SW 1271 (cell line): Measurements from ENCODE around the gene CDH23.

Experiments
- DNase-seq, 2 experiments: peaks; one replicate each; lab custom pipeline; 2025; lab: John Stamatoyannopoulos, UW

CDH23 gene

GRCh38 chr10:71744897-71745663 lies 348.4 kb downstream of the CDH23 start:
- DNase-seq, result no peak

GRCh38 chr10:71745664-71746250 lies 349.0 kb downstream of the CDH23 start:
- no peak for DNase-seq

- DNase-seq, result no peak
These were observed 349.8 kb downstream of the CDH23 start for GRCh38 chr10:71746344-71747037.

- DNase-seq, result no peak
These were observed 350.4 kb downstream of the CDH23 start for GRCh38 chr10:71747039-71747531.

GRCh38 chr10:71747551-71748523 lies 351.1 kb downstream of the CDH23 start:
- no peak for DNase-seq

- DNase-seq, result no peak
These were observed 352.0 kb downstream of the CDH23 start for GRCh38 chr10:71748671-71749191.

GRCh38 chr10:71749396-71749795 lies 352.7 kb downstream of the CDH23 start:
- no peak for DNase-seq

GRCh38 chr10:71750124-71750841 lies 353.6 kb downstream of the CDH23 start:
- DNase-seq, result no peak

DNA sequence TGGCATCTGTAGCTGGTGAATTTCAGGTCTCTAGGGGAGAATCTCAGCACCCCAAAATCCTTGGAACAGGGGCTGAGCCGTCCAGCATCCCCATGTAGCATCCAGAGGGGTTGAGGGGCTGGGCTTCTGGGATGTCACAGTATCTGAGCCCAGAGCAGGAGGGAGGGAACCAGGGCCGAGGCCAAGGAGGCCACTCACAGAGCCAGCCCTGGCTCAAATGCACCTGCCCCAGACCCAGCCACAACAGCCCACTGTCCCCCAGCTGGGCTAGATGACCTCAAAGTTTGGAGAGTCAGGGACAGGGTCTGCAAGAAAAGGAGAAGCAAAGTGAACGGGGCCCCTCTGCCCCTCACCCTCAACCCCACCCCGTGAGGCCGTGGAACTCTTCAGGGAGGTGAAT lies 354.3 kb downstream of the CDH23 start:
- no peak for DNase-seq

DNA sequence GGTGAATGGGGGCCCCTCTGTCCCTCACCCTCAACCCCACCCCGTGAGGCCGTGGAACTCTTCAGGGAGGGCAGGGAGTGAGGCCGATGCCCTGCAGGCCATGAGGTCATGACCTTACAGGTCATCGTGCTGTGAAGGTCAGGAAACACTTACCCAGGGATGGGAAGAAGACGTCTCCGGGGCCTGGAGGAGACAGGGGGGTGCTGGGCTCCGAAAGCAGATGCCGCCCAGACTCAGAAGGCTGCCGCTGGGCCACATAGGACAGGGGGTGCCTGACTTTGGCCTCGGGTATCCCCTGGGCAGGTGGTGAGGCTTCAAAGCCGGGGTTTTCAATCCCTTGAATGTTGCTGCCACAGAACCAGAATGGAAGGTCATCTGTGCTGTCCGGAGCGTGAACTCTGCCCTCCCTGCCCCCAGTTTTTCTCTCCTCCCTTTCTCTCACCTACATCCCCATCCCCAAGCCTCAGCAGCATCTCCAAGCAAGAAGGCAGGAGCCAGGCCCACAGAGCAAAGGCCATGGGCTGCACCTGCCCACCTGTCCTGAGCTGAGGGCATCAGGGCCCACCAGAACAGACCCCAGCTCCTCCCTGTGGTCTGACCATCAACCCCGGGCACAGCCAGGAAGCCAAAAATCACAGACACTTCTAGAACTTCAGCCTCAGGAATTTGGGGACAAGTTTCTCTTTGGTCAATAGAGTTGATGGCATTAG lies 354.9 kb downstream of the CDH23 start:
- DNase-seq, result no peak

DNA sequence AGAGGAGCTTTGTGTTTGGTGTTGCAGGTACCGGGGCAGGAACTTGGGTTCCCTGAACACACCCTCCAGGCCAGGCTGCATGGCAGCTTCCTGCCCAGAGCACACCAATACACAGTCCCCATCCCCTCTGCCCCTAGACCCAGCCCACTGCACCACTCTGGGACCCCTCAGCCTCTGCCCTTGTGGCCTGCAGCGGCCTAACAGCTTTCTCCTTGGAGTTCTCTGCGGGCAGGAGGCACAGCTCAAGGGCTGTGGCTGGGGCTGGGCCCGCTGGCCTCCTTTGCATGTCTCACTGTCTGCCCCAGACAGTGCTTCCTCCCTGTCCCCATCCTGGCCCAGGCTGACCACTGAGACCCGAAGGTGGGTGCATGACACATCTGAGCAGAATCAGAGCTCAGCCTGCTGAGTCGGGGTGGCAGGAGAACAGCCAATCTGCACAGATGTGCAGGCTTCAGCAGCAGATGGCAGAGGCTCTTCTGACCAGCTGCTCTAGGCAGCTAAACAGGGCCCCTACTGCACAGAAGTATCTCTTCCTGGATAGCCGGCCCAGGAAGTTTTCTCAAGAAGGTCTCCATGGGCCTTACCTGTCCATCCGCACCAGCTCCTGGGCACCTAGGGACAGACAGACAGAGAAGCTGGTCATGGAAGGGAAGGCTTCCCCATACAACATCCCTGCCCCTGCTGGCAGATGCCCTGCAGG lies 355.8 kb downstream of the CDH23 start:
- no peak for DNase-seq

DNA sequence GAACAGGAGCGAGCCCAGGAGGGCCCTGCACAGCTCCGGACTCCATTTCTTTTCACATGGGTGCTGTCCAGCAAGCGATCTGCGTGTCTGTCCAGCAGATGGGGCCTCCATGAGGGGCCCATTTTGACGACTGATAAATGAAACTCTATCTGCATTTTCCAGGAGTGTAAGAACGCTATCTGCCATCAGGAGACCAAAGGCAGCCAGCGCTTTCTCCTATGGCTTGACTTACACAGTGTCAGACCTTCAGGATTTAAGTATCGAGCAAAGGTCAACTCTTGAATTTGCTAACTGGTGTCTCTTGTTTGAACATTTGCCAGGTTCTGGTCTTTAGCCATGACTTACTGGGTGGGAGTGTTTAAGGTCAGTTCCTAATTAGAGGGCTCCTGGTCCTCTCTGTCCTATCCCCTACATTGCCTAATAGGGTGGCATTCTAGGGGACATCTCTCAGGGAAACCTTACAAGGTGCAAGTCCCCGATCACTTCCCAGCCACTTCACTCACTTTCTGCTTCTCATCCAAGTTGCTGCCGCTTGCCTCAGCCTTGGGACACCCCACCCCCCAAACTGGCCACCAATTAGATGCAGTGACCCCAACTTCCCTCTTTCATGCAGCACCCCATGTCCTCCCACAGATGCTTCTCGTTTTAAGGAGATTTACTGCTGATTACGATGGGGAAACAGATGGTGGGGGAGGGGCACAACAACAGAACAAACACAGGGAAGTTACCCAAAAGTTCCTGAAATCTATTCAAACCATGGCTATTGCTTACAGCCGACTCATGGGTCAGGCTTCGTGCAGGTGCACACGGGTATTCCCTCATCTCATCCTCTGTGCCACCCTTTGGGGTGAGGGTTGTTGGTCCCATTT lies 356.6 kb downstream of the CDH23 start:
- DNase-seq, result no peak

DNA sequence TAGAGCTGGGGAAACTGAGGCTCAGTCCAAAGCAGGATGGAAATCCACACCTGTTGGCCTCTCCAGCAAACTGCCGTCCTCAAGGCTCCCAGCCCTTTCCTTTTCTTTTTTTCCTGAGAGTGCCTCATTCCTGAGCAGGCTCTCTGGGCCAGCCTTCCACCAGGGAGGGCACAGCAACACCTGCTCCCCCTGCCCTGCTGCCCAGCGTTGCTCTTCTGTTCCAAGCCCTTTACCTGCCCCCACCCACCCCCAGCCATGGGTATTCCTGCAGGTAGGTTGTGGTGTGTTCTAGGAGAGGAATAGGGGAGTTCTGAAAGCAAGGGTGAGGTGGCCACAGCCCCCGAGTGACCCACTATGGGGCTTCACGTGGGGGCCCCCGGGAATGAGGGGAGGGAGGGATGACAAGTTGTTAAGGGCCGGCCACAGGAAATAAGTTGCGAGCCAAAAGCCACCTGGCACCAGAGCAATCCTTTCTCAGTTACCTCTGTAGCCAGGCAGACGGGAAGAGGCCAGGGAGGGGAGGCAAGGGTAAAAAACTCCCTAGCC lies 357.3 kb downstream of the CDH23 start:
- no peak for DNase-seq

DNA sequence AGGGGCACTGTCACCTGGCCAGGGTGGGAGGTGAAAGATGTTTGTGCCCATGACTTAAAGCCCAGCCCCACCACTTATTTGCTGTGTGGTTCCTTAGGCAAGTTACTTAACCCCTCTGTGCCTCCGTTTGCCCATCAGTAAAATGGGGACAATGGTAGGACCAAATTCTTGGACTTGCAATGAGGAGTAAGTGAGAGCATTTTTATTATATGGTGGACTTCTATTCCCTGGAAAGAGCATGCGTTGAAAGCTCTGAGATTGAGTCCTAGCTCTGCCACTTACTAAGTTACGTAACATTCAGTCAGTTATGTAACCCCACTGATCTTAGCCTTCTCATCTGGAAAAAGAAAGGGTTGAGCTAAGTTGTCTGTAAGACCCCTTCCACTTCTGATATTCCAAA lies 357.8 kb downstream of the CDH23 start:
- DNase-seq, result no peak

- DNase-seq, result no peak
These were observed 358.6 kb downstream of the CDH23 start for GRCh38 chr10:71755179-71755879.

- no peak for DNase-seq
These were observed 359.8 kb downstream of the CDH23 start for GRCh38 chr10:71756311-71757191.
